Peyer's patch (tissue), 4 donors: Measurements from ENCODE around the gene NAP1L4.

ENCODE experiments used
- POLR2A ChIP-seq, 2 donors: fragments of 450-650 bp; IDR thresholded peaks; one replicate each; pipeline ENCODE4 v1.5.1; 2017; ENCODE audit warnings: antibody characterized with exemption in 2 of 2, mild to moderate bottlenecking in 2 of 2, moderate library complexity in 2 of 2
- TF ChIP-seq, protein P1 (sequence below), 6 experiments: fragments of 450-650 bp in 4 of 6; fragments of 200-600 bp in 2 of 6; sonication (generic) in 1 of 6; IDR thresholded peaks; one replicate each; pipeline ENCODE4 v1.5.1; 2017 to 2019; ENCODE audit warnings: antibody characterized with exemption in 6 of 6, mild to moderate bottlenecking in 3 of 6, moderate library complexity in 1 of 6

DNA sequence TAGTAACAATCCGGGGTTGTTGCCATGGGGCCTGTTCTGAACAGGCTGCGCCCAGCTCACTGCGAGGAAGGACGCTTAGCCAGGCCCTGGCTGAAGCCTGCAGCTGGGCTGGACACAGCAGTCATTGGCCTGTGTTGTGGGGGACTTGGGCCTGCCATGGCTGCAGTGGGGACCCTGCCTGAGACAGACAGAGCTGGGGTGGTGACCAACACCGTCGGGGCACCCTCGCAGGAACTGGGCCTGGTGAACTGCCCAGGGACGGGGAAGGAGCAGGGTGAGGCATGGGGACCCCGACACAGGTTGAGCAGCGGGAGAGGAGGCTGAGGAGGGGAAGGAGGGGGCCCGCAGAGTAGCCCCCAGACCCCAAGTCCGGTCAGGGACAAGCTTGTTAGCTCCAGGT, 71.8 kb downstream of the NAP1L4 start:
- TF ChIP-seq, protein P1, sequence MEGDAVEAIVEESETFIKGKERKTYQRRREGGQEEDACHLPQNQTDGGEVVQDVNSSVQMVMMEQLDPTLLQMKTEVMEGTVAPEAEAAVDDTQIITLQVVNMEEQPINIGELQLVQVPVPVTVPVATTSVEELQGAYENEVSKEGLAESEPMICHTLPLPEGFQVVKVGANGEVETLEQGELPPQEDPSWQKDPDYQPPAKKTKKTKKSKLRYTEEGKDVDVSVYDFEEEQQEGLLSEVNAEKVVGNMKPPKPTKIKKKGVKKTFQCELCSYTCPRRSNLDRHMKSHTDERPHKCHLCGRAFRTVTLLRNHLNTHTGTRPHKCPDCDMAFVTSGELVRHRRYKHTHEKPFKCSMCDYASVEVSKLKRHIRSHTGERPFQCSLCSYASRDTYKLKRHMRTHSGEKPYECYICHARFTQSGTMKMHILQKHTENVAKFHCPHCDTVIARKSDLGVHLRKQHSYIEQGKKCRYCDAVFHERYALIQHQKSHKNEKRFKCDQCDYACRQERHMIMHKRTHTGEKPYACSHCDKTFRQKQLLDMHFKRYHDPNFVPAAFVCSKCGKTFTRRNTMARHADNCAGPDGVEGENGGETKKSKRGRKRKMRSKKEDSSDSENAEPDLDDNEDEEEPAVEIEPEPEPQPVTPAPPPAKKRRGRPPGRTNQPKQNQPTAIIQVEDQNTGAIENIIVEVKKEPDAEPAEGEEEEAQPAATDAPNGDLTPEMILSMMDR (IDR thresholded peaks at IDR 0.05): no peak
- no peak for TF ChIP-seq POLR2A (IDR thresholded peaks at IDR 0.05)
